Stimulated activated CD4-positive, alpha-beta T cell treated with anti-CD3 and anti-CD28 coated beads, Interleukin-12 subunit alpha, Interleukin-12 subunit beta, amount 100 ng/mL, for 4 hours (primary cell): ENCODE measurements around the gene CASP14.
"Not testable (repeated sequence)": the region's sequence is repeated elsewhere in the genome, so short reads cannot be mapped to it uniquely, and the experiment has no call there.

Experiments used
- DNase-seq: peaks from one replicate; pipeline ENCODE4 v3.0.0-alpha.2; 2020

Gene CASP14

DNA sequence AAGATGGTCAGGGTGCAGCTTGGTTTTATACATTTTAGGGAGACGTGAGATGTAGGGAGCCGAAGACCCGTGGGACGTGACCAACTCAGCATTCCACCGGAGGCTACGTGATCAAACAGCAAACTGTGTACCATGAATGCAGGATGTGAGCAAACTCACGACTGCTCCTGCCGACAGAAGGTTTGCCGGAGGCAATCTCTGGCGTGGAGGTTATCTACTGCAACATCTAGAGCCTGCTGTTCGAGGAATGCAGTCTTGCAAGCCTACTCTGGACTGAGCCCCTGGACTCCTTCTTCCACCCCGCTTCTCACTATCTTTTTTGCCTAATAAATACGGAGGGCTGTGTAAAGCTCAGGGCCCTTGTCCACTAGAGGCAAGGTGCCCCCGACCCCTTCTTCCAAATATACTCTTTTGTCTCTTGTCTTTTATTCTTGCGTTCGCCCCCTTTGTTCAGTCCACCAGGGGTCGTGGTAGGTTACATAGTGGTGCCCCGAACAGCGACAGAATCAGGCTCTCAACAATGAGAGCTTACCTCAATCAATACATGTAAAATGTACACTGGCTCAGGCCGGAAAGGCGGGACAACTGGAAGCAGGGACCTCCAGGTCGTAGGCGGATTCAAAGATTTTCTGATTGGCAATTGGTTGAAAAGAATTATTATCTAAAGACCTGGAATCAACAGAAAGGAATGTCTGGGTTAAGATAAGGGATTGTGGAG lies 23.8 kb downstream of the CASP14 start:
- no peak for DNase-seq

DNA sequence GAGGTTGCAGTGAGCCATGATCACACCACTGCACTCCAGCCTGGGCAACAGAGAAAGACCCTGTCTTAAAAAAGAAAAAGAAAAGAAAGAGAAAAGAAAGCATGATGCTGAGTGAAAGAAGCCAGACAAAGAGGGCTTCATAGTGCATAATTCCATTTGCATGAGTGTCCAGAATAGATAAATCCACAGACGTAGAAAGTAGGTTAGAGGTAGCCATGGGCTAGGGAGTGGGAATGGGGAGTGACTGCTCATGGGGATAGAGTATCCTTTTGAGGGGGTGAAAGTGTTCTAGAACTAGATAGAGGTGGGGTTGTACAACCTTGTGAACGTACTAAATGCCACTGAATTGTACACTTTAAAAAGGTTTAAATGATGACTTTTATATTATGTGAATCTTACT lies 25.1 kb downstream of the CASP14 start:
- DNase-seq = no peak

DNA sequence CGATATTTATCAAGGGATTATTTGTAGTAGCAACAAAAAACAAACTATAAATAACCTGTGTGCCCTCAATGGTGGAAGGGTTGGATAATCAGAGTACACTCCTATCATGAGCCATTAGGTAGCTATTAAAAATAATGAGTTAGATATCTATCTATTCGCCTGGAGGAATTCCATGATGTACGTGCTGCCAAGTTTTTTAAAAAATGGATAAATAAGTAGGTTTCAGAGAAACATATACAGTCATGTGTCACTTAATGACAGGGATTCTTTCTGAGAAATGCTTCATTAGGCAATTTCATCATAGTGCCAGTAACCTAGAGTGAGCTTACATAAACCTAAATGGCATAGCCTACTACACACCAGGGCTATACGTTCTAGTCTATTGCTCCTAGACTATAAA lies 26.5 kb downstream of the CASP14 start:
- DNase-seq = no peak

DNA sequence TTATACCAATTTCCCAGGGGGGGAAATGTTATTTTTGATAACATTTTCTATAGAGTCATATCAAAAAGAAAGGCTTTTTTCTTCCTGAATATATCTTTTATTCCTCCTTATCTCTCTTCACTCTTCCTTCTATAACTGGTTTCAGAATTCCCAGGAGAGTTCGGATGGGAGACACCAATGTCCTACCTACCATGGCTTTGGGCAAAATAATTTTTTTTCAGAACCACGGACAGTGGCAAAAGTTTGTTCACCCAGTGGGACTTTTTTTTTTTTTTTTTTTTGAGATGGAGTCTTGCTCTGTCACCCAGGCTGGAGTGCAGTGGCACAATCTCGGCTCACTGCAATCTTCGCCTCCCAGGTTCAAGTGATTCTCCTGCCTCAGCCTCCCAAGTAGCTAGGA lies 30.7 kb downstream of the CASP14 start:
- not testable (repeated sequence) for DNase-seq

DNA sequence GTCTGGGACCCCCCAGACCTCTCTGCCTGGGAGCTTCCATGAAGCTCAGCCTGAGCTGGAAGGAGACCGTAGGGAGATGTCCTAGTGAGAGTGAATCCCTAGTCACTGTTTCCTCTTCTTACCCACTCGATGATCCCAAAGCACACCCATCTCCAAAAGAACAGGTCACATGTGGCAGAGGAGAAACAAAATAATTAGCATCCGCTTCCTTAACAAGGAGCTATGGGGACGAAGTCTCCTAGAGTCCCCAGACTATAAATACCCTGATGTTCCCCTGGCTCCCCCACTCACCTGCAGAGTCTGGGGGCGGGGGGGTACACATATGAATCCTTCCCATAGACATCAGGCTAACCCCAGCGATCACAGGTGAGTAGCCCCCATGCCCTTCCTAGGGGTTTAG lies 32.6 kb downstream of the CASP14 start, which contains the start of gene OR1I1:
Gene OR1I1 (plus strand): TSS at position 301 of the 400 bp plus-strand sequence. CDS start 4,855 bp downstream, outside the sequence.
- DNase-seq = no peak

DNA sequence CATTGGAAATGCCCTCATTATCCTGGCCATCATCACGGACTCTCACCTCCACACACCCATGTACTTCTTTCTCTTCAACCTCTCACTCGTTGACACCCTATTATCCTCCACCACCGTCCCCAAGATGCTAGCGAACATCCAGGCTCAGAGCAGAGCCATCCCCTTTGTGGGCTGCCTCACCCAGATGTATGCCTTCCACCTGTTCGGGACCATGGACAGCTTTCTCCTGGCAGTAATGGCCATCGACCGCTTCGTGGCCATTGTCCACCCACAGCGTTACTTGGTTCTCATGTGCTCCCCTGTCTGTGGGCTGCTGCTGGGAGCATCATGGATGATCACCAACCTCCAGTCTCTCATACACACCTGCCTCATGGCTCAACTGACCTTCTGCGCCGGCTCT lies 37.9 kb downstream of the CASP14 start:
- DNase-seq = no peak

DNA sequence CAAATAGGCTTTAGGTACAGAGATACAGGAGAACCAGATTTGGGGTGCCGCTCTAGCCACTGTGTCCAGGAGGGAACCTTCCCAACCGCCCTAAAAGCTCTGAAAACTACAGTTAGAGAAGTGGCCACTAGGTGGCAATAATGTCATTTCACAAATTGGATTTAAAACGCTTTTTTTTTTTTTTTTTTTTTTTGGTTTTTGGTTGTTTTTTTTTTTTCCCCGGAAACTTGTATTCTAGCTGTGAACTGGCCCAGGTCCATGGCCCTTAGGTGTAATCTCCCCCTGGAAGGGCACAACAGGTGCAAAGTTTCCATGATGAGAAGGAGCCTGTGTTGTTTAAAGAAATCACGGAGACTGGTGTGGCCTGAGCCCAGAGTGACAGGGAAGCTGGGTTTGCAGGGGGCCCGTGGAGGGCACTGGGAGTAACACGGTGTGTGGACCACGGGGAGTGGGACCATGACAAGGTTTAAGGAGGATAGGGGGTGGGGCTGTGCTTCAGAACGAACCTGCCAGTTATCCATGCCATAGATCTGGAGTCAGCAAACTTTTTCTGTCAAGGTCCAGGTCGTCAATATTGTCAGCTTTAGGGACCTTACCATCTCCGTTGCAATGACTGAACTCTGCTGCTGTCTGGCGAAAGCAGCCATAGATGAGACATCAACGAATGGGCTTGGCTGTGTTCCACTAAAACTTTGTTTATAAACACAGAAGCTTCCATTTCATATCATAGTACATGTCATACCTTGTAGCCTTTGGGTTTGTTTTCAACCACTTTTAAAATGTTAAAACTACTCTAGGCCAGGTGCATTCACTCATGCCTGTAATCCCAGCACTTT lies 42.9 kb downstream of the CASP14 start:
- no peak for DNase-seq

DNA sequence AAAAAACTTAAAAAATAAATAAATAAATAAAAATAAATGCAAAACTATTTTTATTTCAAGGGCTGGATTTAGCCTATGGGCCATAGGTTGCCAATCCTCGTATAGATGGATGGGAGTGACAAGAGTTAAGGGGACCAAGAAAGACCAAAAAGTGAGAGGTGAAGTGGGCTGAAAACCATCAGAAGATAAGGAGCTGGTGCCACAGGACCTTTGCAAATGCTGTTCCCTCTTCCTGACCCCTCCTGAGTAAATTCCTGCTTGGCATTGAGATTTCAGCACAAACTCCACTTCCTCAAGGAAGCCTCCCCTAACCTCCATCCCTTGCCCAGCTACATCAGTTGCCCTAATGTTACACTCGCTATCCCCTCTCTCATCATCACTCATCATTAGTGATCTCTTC lies 43.7 kb downstream of the CASP14 start:
- DNase-seq = no peak

DNA sequence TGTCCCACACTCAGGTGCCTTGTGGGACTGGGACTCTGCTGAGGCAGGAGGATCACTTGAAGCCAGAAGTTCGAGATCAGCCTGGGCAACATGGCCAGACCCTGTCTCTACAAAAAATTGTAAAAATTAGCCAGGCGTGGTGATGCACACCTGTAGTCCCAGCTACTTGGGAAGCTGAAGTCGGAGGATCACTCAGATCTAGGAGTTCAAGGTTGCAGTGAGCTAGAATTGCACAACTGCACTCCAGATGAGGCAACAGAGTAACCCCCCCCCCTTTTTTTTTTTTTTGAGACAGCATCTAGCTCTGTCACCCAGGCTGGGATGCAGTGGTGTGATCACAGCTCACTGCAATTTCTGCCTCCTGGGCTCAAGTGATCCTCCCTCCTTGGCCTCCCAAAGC lies 46.9 kb downstream of the CASP14 start:
- DNase-seq = no peak

DNA sequence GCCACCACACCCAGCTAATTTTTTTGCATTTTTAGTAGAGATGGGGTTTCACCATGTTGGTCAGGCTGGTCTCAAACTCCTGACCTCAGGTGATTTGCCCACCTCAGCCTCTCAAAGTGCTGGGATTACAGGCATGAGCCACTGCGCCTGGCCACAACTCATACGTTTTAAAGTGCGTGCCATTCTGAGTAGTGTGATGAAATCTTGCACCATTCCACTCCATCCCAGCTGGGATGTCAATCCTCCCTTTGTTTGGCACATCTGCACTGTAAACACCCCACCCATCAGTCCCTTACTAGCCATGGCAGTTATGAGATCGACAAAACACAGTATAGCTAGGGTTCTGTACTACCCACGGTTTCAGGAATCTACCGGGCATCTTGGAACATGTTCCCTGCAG lies 48.7 kb downstream of the CASP14 start:
- not testable (repeated sequence) for DNase-seq

DNA sequence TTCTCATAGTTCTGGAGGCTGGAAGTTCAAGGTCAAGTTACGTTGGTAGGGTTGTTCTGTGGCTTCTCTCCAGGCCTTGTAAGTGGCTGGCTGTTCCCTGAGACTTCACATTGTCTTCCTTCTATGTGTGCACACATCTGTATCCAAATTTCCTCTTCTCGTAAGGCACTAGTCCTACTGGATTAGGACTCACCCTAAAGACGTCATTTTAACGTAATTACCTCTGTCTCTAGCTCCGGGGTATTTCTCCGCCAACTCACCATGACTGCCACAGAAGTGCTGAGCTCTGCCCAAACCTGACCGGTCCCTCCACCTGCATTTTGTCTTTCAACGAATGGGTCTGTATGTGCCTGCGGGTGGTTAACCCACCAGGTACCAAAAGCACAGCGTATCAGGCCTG lies 49.2 kb downstream of the CASP14 start:
- DNase-seq = no peak

DNA sequence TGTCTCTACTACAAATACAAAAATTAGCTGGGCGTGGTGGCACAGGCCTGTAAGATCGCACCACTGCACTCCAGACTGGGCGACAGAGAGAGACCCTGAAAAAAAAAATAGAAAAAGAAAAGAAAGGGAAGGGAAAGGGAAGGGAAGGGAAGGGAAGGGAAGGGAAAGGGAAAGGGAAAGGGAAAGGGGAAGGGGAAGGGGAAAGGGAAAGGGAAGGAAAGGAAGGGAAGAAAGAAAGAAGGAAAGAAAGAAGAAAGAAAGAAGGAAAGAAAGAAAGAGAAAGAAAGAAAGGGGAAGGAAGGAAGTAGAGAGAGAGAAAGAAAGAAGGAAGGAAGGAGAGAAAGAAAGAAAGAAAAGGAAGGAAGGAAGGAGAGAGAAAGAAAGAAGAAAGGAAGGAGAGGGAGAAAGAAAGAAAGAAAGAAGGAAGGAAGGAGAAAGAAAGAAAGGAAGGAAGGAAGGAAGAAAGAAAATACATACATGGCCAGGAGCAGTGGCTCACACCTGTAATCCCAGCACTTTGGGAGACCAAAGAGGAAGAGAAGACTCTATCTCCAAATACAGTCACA lies 49.8 kb downstream of the CASP14 start:
- no peak for DNase-seq

DNA sequence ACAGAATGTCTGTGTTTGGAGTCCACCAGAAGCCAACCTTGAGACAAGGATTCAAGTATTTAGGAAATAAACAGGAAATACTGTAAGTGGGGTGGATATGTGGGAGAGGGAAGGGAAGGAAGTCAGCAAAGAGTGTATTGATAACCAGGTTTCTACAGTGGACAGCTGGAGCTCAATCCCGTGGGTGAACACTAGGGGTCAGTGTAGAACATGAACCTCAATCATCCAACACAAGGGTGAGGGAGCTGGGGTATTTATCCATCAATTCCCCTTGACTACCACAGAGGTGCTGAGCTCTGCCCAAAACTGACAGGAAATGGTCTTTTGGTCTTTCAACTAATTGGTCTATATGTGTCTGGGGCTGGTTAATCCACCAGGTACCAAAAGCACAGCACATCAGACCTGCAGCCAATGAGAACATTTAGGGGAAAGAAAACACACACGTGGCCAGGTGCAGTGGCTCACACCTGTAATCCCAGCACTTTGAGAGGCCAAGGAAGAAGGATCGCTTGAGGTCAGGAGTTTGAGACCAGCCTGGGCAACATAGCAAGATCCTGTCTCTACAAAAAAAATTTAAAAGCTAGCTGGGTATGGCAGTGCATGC lies 52.3 kb downstream of the CASP14 start:
- DNase-seq = peak; percentile 50

DNA sequence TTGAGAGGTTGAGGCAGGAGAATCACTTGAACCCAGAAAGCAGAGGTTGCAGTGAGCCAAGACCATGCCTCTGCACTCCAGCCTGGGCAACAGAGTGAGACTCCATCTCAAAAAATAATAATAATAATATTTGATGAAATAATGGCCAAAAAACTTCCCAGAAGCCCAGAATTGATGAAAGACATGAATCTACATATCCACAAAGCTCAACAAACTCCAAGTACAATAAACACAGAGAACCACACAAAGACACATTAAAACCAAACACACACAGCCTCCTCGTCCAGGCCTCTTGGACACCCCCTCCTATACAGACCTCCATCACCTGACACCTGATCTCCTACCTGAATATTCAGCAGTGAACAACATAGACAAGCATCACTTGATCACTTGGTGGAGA lies 54.7 kb downstream of the CASP14 start:
- no peak for DNase-seq

DNA sequence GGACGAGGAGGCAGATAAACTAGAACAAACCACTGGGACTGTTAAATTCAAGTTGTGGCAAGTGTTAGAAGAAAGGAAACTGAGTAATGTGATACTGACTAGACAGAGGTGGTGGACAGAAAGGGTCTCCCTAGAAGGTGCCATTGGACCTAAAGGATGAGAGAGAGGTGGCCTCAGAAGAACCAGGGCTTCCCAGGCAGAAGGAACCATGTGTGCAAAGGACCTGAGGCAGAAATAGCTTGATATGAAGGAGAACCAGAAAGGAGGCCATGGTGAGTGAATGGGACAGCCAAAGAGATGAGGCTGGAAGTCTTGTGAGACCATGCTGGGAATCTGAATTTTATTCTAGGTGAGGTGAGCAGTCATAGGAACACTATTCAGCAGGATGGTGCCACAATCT lies 55.1 kb downstream of the CASP14 start:
- DNase-seq = no peak

DNA sequence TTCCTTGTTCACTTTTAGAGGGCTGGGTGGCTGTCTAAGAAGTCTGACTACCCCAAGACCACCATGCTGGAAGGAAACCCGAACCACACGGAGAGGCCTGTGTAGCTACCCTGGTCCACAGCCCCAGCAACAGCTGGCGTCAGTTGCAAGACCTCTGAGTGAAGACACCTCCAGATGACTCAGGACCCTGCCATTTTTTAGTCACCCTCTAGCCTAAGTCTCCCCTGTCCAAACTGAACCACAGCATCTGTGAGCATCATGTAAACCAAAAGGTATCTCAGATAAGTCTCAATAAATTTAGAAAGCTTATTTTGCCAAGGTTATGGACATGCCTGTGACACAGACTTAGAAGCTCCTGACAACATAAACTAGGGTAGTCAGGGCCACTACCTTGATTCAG lies 55.8 kb downstream of the CASP14 start:
- DNase-seq = no peak

DNA sequence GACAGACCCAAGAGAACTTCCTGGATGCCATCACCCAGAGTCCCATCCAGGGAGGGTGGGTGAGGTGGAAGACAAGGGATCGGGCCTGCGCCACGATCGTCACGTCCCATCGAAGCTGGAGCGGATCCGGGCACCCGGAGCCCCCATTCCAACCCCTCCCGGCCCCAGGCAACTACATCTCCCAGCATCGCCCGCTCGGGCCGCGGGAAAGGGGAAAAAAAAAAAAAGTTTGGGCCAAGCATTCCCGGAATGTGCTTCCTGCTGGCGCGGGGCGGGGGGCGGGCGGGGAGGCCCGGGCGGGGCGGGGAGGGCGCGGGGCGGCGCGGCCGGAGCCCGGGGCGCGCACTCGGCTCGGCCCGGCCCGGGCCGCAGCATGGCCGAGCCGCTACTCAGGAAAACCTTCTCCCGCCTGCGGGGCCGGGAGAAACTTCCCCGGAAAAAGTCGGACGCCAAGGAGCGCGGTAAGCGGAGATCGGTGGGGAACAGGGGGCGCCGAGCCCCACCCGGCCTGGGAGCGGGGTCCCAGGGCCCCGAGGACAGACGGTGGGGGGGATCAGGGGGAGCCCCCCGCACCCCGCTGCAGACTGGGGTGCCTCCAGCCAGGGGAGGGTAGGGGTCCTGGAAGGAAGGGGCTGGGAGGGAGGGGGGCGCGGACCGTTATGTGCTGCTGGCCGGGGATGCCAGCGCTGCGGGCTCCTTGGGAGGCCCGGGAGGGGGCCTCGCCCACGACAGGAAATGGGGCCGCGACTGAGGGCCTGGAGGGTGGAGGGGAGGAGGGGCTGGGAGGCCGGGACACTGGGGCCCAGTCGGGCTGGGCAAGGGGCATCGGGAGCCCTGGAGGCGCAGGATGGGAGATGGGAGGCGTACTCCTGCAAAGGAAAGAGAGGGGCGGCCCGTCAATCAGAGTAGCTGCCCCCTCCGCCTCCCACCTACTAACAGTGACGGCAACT lies 58.1 kb downstream of the CASP14 start, which contains the start of gene SYDE1:
Gene SYDE1 (plus strand): TSS at position 341 of the 950 bp plus-strand sequence. CDS start 33 bp downstream, at position 374.
- DNase-seq = peak; percentile 25
